ENCODE results near the gene PPP1R2. TPM values are rescaled to one million over a fixed set of nuclear protein-coding genes. Genes with fewer than 3 reads are reported as not detected.
"Not testable (repeated sequence)": the region's sequence is repeated elsewhere in the genome, so short reads cannot be mapped to it uniquely, and the experiment has no call there.

PPP1R2 gene
- total RNA-seq, 2 donors from 2014 or later: 43.4 to 49.4 TPM

GRCh38 chr3:195517030-195517429, 26.1 kb downstream of the PPP1R2 start:
- Histone ChIP-seq H3K4me1 (peaks cover 0 to 5% of the 10 kb centered on the region in 2 donors), H3K27ac (no peak overlapping the region), H3K9me3 (no peaks in the 10 kb centered on the region), H3K4me3 (no peak overlapping the region), H3K36me3 (peaks cover 20% of the 10 kb centered on the region), H3K27me3 (no peaks in the 10 kb centered on the region)
- TF ChIP-seq, protein P1, sequence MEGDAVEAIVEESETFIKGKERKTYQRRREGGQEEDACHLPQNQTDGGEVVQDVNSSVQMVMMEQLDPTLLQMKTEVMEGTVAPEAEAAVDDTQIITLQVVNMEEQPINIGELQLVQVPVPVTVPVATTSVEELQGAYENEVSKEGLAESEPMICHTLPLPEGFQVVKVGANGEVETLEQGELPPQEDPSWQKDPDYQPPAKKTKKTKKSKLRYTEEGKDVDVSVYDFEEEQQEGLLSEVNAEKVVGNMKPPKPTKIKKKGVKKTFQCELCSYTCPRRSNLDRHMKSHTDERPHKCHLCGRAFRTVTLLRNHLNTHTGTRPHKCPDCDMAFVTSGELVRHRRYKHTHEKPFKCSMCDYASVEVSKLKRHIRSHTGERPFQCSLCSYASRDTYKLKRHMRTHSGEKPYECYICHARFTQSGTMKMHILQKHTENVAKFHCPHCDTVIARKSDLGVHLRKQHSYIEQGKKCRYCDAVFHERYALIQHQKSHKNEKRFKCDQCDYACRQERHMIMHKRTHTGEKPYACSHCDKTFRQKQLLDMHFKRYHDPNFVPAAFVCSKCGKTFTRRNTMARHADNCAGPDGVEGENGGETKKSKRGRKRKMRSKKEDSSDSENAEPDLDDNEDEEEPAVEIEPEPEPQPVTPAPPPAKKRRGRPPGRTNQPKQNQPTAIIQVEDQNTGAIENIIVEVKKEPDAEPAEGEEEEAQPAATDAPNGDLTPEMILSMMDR (IDR thresholded peaks at IDR 0.05): no peak
- DNase-seq (ENCODE audit: low spot score): no peak

DNA sequence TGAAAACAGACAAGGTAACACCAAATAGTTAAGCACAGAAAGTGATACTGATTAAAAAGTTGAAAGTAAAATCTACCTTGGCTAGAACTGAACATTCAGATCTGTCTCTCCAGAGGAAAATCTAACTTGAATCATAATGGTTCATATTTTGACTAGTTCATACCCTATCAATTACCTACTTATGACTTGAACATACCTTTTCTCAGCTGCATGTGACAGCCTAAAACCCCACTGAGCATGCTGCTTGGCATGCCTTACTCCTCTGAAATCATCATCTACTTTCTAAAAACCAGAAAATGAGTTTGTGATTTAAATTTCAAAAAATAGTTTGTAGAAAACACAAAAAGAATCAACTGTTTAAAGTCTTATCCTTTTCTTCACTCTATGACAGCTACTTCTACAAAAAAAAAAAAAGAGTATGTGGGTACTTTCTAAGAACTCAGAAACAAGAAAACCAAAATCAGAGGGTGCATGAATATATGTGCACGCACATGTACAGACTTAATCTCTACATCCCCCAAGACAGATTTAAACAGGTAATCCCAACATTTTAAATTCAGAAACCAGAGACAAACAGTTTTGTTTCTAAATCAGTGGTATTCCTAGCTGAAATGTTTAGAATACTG, 28.4 kb downstream of the PPP1R2 start:
- not testable (repeated sequence) for H3K27ac ChIP-seq; DNase-seq (ENCODE audit: low spot score); H3K9me3 ChIP-seq; H3K4me3 ChIP-seq; H3K4me1 ChIP-seq; H3K27me3 ChIP-seq
- peaks cover 20% of the 10 kb centered on the region for H3K36me3 ChIP-seq

GRCh38 chr3:195512798-195513345, 30.3 kb downstream of the PPP1R2 start:
- Histone ChIP-seq H3K4me1 (peaks cover 0 to 8% of the 10 kb centered on the region in 2 donors), H3K36me3 (peaks cover 16% of the 10 kb centered on the region), H3K4me3 (no peak overlapping the region), H3K27ac (no peak overlapping the region), H3K27me3 (no peaks in the 10 kb centered on the region), H3K9me3 (no peaks in the 10 kb centered on the region)
- TF ChIP-seq, protein P1 (IDR thresholded peaks at IDR 0.05): no peak
- no peak for DNase-seq (ENCODE audit: low spot score)

DNA sequence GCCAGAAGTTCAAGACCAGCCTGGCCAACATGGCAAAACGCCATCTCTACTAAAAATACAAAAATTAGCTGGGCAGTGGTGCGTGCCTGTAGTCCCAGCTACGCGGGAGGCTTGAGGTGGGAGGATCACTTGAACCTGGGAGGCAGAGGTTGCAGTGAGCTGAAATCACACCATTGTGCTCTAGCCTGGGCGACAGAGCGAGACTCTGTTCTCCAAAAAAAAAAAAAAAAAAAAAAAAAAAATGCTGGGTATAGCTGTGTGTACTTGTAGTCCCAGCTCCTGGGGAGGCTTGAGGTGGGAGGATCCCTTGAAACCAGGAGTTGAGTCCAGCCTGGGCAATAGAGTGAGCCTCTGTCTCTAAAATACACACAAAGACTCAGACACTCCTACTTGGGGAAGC, 32.0 kb downstream of the PPP1R2 start:
- Histone ChIP-seq H3K4me3 (no peak overlapping the region), H3K9me3 (no peaks in the 10 kb centered on the region), H3K36me3 (peaks cover 8% of the 10 kb centered on the region), H3K27me3 (no peaks in the 10 kb centered on the region), H3K4me1 (peaks cover 0 to 8% of the 10 kb centered on the region in 2 donors), H3K27ac (no peak overlapping the region)
- TF ChIP-seq, protein P1 (IDR thresholded peaks at IDR 0.05): no peak
- no peak for DNase-seq (ENCODE audit: low spot score)

DNA sequence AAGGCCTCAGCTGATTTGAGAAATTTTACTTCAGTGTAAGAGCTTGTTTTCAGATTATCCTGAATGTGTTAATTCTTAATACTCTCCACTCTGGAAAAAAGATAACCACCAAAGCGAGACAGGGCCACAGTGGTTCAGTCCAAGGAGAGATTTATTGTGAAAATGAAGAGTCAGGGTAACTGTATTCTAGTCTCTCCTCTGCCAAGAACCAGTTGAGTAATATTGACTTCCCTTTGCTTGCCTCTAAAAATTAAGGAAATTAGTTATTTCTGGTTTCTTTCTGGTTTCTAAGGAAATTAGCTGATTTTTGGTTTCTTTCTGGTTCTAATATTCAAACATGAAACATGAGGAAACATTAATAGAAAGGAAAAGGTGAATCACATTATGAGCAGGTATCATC, 34.9 kb downstream of the PPP1R2 start:
- H3K4me1 ChIP-seq: peaks cover 0 to 8% of the 10 kb centered on the region in 2 donors
- no peaks in the 10 kb centered on the region for H3K27me3 ChIP-seq
- DNase-seq (ENCODE audit: low spot score): no peak
- TF ChIP-seq, protein P1 (IDR thresholded peaks at IDR 0.05): no peak
- H3K36me3 ChIP-seq: no peaks in the 10 kb centered on the region
- no peaks in the 10 kb centered on the region for H3K9me3 ChIP-seq
- H3K4me3 ChIP-seq: no peak overlapping the region
- no peak overlapping the region for H3K27ac ChIP-seq

DNA sequence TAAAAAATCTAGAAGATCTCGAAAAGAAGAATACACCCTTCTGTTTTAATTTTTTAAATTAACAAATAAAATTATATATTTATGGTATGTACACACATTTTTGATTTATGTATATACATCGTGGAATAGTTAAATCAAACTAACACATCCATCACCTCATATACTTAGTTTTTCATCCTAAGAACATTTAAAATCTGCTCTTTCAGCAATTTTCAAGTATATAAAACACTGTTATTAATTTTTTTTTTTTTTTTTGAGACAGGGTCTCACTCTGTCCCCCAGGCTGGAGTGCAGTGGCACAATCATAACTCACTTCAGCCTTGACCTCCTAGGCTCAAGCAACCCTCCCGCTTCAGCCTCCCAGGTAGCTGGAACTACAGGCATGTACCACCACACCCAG, 67.5 kb downstream of the PPP1R2 start:
- H3K36me3 ChIP-seq: no peaks in the 10 kb centered on the region
- H3K27ac ChIP-seq: no peak overlapping the region
- H3K9me3 ChIP-seq: no peaks in the 10 kb centered on the region
- H3K4me1 ChIP-seq: no peaks in the 10 kb centered on the region
- no peaks in the 10 kb centered on the region for H3K27me3 ChIP-seq
- H3K4me3 ChIP-seq: no peak overlapping the region
- TF ChIP-seq, protein P1 (IDR thresholded peaks at IDR 0.05): no peak
- DNase-seq (ENCODE audit: low spot score): no peak

GRCh38 chr3:195475116-195475515, 68.0 kb downstream of the PPP1R2 start:
- DNase-seq (ENCODE audit: low spot score); H3K9me3 ChIP-seq; H3K27ac ChIP-seq; H3K36me3 ChIP-seq; H3K4me3 ChIP-seq; H3K4me1 ChIP-seq; H3K27me3 ChIP-seq: not testable (repeated sequence)
